Panc1 (cell line): Measurements from ENCODE around the gene AS3MT.
"Not testable (repeated sequence)": the region's sequence is repeated elsewhere in the genome, so short reads cannot be mapped to it uniquely, and the experiment has no call there.

Experiments
- CTCF ChIP-seq: fragments of 450-650 bp; IDR thresholded peaks from 2 replicates; pipeline ENCODE4 v1.5.1; 2017; ENCODE audit warnings: mild to moderate bottlenecking
- POLR2AphosphoS5 ChIP-seq: IDR thresholded peaks from 2 replicates; pipeline ENCODE4 v1.6.1; 2012; ENCODE audit warnings: mild to moderate bottlenecking, low read depth, low read length, moderate library complexity
- REST ChIP-seq, 2 experiments: IDR thresholded peaks; 2 replicates each; pipeline ENCODE4 v1.6.1; 2011 to 2012; ENCODE audit warnings: low read depth in 2 of 2, control low read depth in 1 of 2, low read length in 1 of 2, mild to moderate bottlenecking in 1 of 2, moderate library complexity in 1 of 2; ENCODE audit not compliant: insufficient read depth in 1 of 2
- SIN3A ChIP-seq: IDR thresholded peaks from 2 replicates; pipeline ENCODE4 v1.6.1; 2012; ENCODE audit warnings: low read depth, mild to moderate bottlenecking, low read length, moderate library complexity, borderline replicate concordance; ENCODE audit not compliant: insufficient read depth

GRCh38 chr10:102853237-102853636, 16.0 kb upstream of the AS3MT start:
- not testable (repeated sequence) for TF ChIP-seq CTCF; REST (IDR thresholded peaks at IDR 0.05; ENCODE audit: insufficient read depth in 1 of 2, low read depth in 2 of 2, low read length in 1 of 2); POLR2AphosphoS5; SIN3A
